CD4-positive, alpha-beta T cell treated with Interleukin-15 for 4 hours (primary cell): ENCODE results near the gene PPM1H.
"Not testable (repeated sequence)": the region's sequence is repeated elsewhere in the genome, so short reads cannot be mapped to it uniquely, and the experiment has no call there.

ENCODE experiments used
- DNase-seq: peaks from one replicate; pipeline ENCODE4 v3.0.0-alpha.2; 2020; ENCODE audit warnings: low spot score

The PPM1H gene

GRCh38 chr12:62839869-62840660, 94.9 kb downstream of the PPM1H start:
- DNase-seq, result no peak

- no peak for DNase-seq
Measured at GRCh38 chr12:62834971-62835547, 99.9 kb downstream of the PPM1H start.

- no peak for DNase-seq
Measured at GRCh38 chr12:62834406-62834805, 100.5 kb downstream of the PPM1H start.

GRCh38 chr12:62833634-62834033, 101.3 kb downstream of the PPM1H start:
- no peak for DNase-seq

- no peak for DNase-seq
Measured at GRCh38 chr12:62832558-62832957, 102.4 kb downstream of the PPM1H start.

- DNase-seq, result no peak
Measured at GRCh38 chr12:62832027-62832426, 102.9 kb downstream of the PPM1H start.

- DNase-seq, result no peak
Measured at GRCh38 chr12:62827855-62828254, 107.1 kb downstream of the PPM1H start.

- no peak for DNase-seq
Measured at GRCh38 chr12:62827042-62827441, 107.9 kb downstream of the PPM1H start.

GRCh38 chr12:62817556-62818271, 117.2 kb downstream of the PPM1H start:
- DNase-seq, result no peak

GRCh38 chr12:62814243-62814642, 120.7 kb downstream of the PPM1H start:
- DNase-seq, result no peak

GRCh38 chr12:62813031-62813829, 121.7 kb downstream of the PPM1H start:
- DNase-seq, result peak; percentile 25

- DNase-seq, result not testable (repeated sequence)
Measured at GRCh38 chr12:62811481-62811880, 123.5 kb downstream of the PPM1H start.

- DNase-seq, result no peak
Measured at GRCh38 chr12:62808166-62808879, 126.6 kb downstream of the PPM1H start.

GRCh38 chr12:62806893-62807292, 128.1 kb downstream of the PPM1H start:
- no peak for DNase-seq

GRCh38 chr12:62806244-62806836, 128.6 kb downstream of the PPM1H start:
- no peak for DNase-seq

- DNase-seq, result no peak
Measured at GRCh38 chr12:62805517-62805916, 129.4 kb downstream of the PPM1H start.

- DNase-seq, result no peak
Measured at GRCh38 chr12:62803756-62804155, 131.2 kb downstream of the PPM1H start.

GRCh38 chr12:62802984-62803383, 132.0 kb downstream of the PPM1H start:
- no peak for DNase-seq

GRCh38 chr12:62802321-62802720, 132.6 kb downstream of the PPM1H start:
- DNase-seq, result no peak

GRCh38 chr12:62801796-62802195, 133.2 kb downstream of the PPM1H start:
- no peak for DNase-seq

- DNase-seq, result no peak
Measured at GRCh38 chr12:62800707-62801400, 134.1 kb downstream of the PPM1H start.
